Spinal cord (tissue), 10 donors: Measurements from ENCODE around the gene DLG2. TPM values are rescaled to one million over a fixed set of nuclear protein-coding genes. Genes with fewer than 3 reads are reported as not detected.

Source experiments
- DNase-seq, 6 donors: peaks; one replicate each; pipeline versions ENCODE4 v3.0.0 to v3.0.0-alpha.2; 2013 to 2015; ENCODE audit warnings: low spot score in 6 of 6, low read depth in 4 of 6
- H3K27ac ChIP-seq: one replicate; pipeline ENCODE4 v1.5.1; 2013; ENCODE audit warnings: low read depth, low read length, control low read depth
- H3K27me3 ChIP-seq: one replicate; pipeline ENCODE4 v1.6.1; 2013; ENCODE audit warnings: low read length; ENCODE audit not compliant: control insufficient read depth, insufficient read depth
- H3K36me3 ChIP-seq: one replicate; pipeline ENCODE4 v1.6.1; 2013; ENCODE audit warnings: low read length; ENCODE audit not compliant: control insufficient read depth, insufficient read depth
- H3K4me1 ChIP-seq: one replicate; pipeline ENCODE4 v1.6.1; 2013; ENCODE audit warnings: low read length; ENCODE audit not compliant: control insufficient read depth, insufficient read depth
- H3K4me3 ChIP-seq: one replicate; pipeline ENCODE4 v1.5.1; 2013; ENCODE audit warnings: low read depth, low read length, control low read depth
- H3K9me3 ChIP-seq: one replicate; pipeline ENCODE4 v1.6.1; 2013; ENCODE audit warnings: low read length; ENCODE audit not compliant: control insufficient read depth, insufficient read depth
- WGBS: methylation state at CpG from one replicate; pipeline ENCODE4 v1.1.5; 2013; ENCODE audit warnings: missing lambda C conversion rate; ENCODE audit not compliant: insufficient coverage; 5-methylcytosine and 5-hydroxymethylcytosine counted together
- polyA plus RNA-seq, 2 donors: library from polyadenylated mRNA; unstranded; fragments of 120-200 nt; gene quantifications; one replicate each; pipeline ENCODE4 v1.2.1, GENCODE V29; 2013; ENCODE audit not compliant: insufficient read length in 2 of 2
- total RNA-seq, 2 donors: library from RNA; depleted of rRNA in 1 of 2; stranded (reverse); fragments of 120-200 nt in 1 of 2; fragments of >200 nt in 1 of 2; gene quantifications; one replicate each; pipeline versions ENCODE4 v1.2.3 to v1.2.4, GENCODE V29; 2013 to 2014
- donor health status: healthy.

The DLG2 gene
- total and polyA plus RNA-seq, 4 donors = 37.7 to 111 (median 49.0) TPM

DNA sequence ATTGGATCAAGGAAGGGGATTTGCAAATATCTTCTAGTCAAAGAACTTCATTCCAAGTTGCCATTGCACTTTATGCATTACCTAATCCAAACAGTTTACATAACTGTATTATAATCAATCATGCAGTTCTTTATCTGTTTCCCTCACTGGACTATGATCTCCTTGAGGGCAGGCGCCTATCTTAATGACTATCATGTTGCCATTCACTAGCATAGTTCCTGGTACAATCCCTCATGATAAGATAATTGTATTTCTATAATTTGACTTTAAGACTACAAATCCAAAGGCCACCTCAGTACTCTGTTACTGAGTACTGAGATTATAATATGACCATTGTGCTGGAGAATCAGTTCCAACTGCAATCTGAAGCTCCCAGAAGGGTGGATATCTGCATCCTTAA is 2062.3 kb downstream of the DLG2 start:
- no peaks in the 10 kb centered on the region for H3K9me3 ChIP-seq
- no peaks in the 10 kb centered on the region for H3K27me3 ChIP-seq
- H3K27ac ChIP-seq = no peak overlapping the region
- H3K36me3 ChIP-seq = no peaks in the 10 kb centered on the region
- WGBS = no CpG with 5 or more reads among the region's 1 CpG
- DNase-seq = no peak
- H3K4me1 ChIP-seq = no peaks in the 10 kb centered on the region
- no peak overlapping the region for H3K4me3 ChIP-seq

DNA sequence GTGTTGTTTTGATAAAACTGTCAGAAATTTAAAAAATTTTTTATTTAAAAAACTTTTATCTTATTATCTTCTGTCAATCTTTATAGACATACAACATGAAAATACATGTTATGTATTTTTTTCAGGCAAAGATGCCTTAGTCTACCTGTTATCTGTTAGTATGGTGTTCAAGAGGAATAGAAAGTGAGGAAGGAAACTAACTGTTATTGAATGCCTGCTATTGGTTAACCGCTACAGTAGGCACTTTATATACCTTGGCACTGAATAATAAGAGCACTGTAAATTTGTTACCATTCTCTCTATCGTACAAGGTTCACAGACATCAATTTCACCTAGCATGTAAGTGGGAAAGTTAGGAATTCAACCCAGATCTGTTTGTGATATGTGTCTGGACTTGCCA is 2068.9 kb downstream of the DLG2 start:
- Histone ChIP-seq H3K36me3 (no peaks in the 10 kb centered on the region), H3K4me3 (no peak overlapping the region), H3K9me3 (no peaks in the 10 kb centered on the region), H3K4me1 (no peaks in the 10 kb centered on the region), H3K27me3 (no peaks in the 10 kb centered on the region), H3K27ac (no peak overlapping the region)
- DNase-seq = no peak
- WGBS = no CpG with 5 or more reads among the region's 2 CpGs

DNA sequence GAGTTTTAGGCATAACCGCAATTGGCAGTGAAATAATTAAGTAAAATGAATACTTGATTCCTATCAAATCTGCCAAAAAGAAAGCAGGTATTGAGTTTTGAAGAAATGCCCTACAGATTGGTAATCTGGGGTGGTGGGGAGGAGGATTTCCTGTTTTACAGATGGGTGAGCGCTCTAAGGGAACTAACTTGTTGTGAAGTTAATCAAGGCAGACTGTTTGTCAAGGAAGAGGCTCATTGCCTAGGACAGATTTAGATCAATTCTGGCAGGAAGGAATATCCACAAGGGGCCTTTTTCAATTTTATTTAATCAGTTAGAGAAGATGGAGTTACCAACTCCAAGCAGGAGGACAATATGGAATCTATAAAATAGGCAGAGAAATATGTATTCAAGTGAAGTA is 2069.5 kb downstream of the DLG2 start:
- H3K9me3 ChIP-seq = no peaks in the 10 kb centered on the region
- WGBS = 75% methylated on average over 1 of the region's 2 CpGs
- H3K36me3 ChIP-seq = no peaks in the 10 kb centered on the region
- H3K27ac ChIP-seq = no peak overlapping the region
- no peaks in the 10 kb centered on the region for H3K27me3 ChIP-seq
- H3K4me3 ChIP-seq = no peak overlapping the region
- H3K4me1 ChIP-seq = no peaks in the 10 kb centered on the region
- no peak for DNase-seq

DNA sequence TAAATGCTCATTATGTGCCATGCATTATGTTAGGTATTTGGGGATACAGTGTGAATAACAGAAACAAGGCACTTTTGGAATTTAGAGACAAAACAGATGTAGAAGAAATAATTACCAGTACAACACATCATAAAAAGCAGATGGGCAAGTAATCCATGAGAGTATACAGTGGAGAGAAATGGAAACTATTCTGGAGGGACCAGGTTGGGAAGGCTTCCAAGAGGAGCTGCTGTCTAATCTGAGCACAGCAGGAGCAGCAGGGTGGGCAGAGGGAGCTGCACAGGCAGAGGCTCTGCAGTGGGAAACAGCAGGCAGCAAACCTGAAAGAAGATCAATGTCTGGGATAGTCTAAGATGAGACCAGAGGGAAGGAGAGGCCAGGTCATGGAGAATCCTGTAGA is 2072.3 kb downstream of the DLG2 start:
- DNase-seq = peak in 2 of 6 donors; percentile 16 to 88
- H3K36me3 ChIP-seq = no peaks in the 10 kb centered on the region
- no peak overlapping the region for H3K27ac ChIP-seq
- H3K27me3 ChIP-seq = no peaks in the 10 kb centered on the region
- no peaks in the 10 kb centered on the region for H3K4me1 ChIP-seq
- no peaks in the 10 kb centered on the region for H3K9me3 ChIP-seq
- H3K4me3 ChIP-seq = no peak overlapping the region

DNA sequence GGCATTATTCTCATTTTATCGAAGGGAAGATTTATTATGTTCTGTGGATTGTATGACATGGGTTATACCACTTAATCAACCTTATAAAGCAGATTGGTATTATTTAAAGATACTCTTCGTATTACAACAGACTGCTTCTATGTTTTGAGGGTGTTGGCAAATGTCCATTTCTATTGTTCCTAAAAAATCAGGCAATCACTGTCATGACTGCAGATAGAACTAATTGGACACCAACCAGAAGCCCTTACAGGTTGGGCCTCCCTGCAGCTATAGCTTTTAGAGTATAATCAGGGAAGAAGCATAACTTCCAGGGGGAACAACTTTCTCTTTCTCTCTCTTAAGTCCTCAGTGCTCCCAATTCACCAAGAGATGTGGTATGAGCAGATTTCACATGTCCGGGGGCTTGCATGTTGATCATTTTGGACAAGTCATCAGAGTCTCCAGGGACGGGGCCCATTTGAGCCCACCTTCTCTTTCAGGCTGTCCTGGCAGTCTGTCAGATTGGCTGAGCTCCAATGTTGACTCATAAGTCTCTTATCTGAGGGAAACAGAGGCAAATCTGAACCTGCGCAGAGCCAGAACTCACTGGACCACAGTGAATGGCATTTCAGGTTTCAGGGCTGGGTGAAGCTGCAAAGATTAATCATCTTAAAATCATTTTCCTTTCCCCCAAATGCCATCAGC is 2077.0 kb downstream of the DLG2 start:
- H3K27ac ChIP-seq = no peak overlapping the region
- H3K27me3 ChIP-seq = no peaks in the 10 kb centered on the region
- 77% methylated on average over 3 of the region's 5 CpGs for WGBS
- H3K36me3 ChIP-seq = no peaks in the 10 kb centered on the region
- no peaks in the 10 kb centered on the region for H3K9me3 ChIP-seq
- no peak overlapping the region for H3K4me3 ChIP-seq
- no peaks in the 10 kb centered on the region for H3K4me1 ChIP-seq
- DNase-seq = no peak

DNA sequence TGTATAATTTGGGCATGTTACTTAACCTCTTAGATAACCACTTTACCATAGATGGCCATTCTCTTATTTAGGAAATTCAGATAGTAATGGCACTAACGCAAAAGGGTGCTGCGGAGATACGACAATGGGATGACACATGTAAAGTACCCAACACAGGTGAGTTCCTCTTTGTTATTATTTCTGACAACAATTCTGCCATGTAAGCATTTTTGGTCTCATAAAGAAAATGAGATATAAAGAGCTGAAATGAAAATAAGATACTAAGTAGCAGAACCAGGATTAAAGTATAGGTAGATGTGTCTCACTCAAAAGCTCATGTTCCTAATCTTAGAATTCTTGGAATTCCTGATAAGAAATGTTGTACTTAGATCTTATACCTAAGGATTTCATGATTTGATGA is 2080.8 kb downstream of the DLG2 start:
- DNase-seq = no peak
- Histone ChIP-seq H3K9me3 (no peaks in the 10 kb centered on the region), H3K27ac (no peak overlapping the region), H3K36me3 (no peaks in the 10 kb centered on the region), H3K4me1 (no peaks in the 10 kb centered on the region), H3K27me3 (no peaks in the 10 kb centered on the region), H3K4me3 (no peak overlapping the region)
- WGBS = no CpG with 5 or more reads among the region's 3 CpGs

DNA sequence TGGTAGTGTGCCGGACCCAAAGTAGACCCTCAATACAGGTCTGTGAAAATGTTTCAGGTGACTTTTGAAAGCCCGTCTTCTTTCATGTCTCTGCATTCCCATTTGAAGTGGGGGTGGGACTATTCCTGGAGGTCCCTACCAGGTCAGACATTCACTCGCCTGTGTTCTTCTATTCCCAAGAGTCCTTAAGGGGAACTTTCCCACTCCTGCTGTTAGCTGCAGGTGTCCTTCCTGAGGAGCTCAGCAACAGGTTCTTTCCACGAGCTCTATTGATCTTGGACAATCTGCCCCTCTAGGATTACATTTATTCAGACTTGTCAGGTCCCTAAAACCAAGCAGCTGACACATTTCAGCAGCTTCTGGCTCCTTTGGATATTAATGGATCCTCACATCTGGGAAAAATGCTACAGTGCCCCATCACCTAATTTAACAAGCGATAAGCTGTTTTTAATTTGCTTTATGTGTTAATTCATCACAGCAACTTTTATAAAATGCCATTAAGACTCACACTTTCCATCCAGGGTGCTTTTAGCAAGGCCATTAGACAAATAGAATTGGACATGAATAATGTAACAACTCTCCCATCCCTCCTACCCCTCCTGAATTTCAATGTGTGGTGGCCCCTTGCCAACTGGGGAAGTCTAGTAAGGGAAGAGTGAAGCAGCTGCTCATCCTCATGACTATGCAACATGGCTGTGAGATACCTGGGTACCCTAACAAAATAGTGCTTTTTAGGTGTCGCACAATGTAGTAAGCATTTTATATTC is 2081.5 kb downstream of the DLG2 start:
- 27% methylated on average over 2 of the region's 6 CpGs for WGBS
- H3K4me1 ChIP-seq = no peaks in the 10 kb centered on the region
- H3K27me3 ChIP-seq = no peaks in the 10 kb centered on the region
- peak; percentile 38 to 96 (median 64) for DNase-seq
- no peaks in the 10 kb centered on the region for H3K9me3 ChIP-seq
- no peaks in the 10 kb centered on the region for H3K36me3 ChIP-seq
- no peak overlapping the region for H3K27ac ChIP-seq
- H3K4me3 ChIP-seq = no peak overlapping the region

DNA sequence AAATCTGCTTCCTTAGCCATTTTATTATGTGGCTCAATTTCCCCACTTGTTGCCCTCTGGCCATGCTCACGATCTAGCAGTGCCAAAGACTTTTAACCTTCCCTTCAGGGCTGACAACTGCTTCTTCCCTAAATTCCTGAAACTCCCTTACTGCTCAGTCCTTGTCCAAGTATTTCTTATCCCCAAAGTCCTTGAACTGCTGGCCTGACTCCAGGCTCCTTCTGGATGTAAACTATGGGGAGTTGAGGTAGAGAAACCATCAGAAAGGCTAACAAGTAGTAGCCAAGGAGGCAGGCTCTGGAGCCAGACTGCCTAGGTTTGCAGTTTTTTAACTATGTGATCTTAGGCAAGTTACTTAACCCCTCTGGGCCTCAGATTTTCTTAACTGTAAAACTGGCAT is 2082.3 kb downstream of the DLG2 start:
- H3K4me1 ChIP-seq = no peaks in the 10 kb centered on the region
- 67% methylated on average over 1 of the region's 1 CpG for WGBS
- no peak overlapping the region for H3K4me3 ChIP-seq
- H3K9me3 ChIP-seq = no peaks in the 10 kb centered on the region
- H3K36me3 ChIP-seq = no peaks in the 10 kb centered on the region
- no peak for DNase-seq
- no peak overlapping the region for H3K27ac ChIP-seq
- no peaks in the 10 kb centered on the region for H3K27me3 ChIP-seq

DNA sequence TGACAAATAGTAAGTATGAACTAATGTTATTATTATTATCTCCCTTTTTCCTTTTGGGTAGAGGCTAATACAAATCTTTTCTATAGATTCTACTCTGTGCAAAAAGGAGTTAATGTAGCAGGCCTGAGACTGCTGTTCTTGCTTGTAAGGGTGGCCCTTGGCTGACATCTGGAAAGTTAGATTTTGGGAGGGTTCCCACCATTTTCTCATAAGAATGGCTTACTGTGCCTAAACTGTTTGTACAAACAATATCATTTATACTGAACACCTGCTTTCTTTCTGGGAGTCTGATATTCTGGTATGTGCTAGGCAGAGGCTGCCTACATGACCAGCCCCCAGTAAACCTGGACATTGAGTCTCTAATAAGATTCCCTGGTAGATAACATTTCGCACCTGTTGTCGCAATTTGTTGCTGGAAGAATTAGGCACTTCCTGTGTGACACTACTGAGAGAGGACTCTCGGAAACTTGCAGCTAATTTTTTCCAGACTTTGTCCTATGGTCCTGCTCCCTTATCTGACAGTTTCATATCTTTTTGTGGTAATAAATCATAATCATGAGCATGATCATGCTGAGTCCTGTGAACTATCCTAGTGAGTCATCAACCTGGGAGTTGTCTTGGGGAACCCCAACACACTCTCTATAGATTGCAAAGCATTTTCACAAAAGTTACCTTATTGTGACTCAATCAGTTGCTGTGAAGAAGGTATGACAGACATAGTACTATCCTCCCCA is 2083.3 kb downstream of the DLG2 start:
- no peak overlapping the region for H3K27ac ChIP-seq
- H3K4me3 ChIP-seq = no peak overlapping the region
- no peaks in the 10 kb centered on the region for H3K9me3 ChIP-seq
- H3K27me3 ChIP-seq = no peaks in the 10 kb centered on the region
- H3K36me3 ChIP-seq = no peaks in the 10 kb centered on the region
- H3K4me1 ChIP-seq = no peaks in the 10 kb centered on the region
- whole genome bisulfite sequencing = 92% methylated on average over 2 of the region's 3 CpGs
- DNase-seq = no peak
